GM12878 (cell line): Measurements from ENCODE around the gene TTC32.

Experiments used
- CBFB ChIP-seq: IDR thresholded peaks from 2 replicates; pipeline ENCODE4 v1.6.1; 2016; ENCODE audit warnings: antibody characterized with exemption, low read depth
- DPF2 ChIP-seq: fragments of 450-650 bp; IDR thresholded peaks from 2 replicates; pipeline ENCODE4 v1.6.1; 2017; ENCODE audit warnings: mild to moderate bottlenecking
- JUND ChIP-seq: IDR thresholded peaks from 2 replicates; pipeline ENCODE4 v1.6.1; 2012; ENCODE audit warnings: low read depth, mild to moderate bottlenecking, low read length, improper control_type of control experiment, moderate library complexity
- KDM1A ChIP-seq: fragments of 200-600 bp; sonication (generic); IDR thresholded peaks from 2 replicates; pipeline ENCODE4 v1.6.1; 2016; ENCODE audit warnings: borderline replicate concordance
- POLR2A ChIP-seq: IDR thresholded peaks from 2 replicates; pipeline ENCODE4 v1.6.1; 2011; ENCODE audit warnings: low read depth, mild to moderate bottlenecking, low read length
- YY1 ChIP-seq: IDR thresholded peaks from 2 replicates; pipeline ENCODE4 v1.6.1; 2011; ENCODE audit warnings: low read depth, mild to moderate bottlenecking, low read length
- ZNF207 ChIP-seq: fragments of 450-650 bp; IDR thresholded peaks from 2 replicates; pipeline ENCODE4 v1.6.1; 2014; ENCODE audit warnings: antibody characterized with exemption, mild to moderate bottlenecking, borderline replicate concordance
- TF ChIP-seq, protein P1 (sequence below): IDR thresholded peaks from 2 replicates; pipeline ENCODE4 v1.6.1; 2011; ENCODE audit warnings: borderline replicate concordance, low read depth, mild to moderate bottlenecking, moderate library complexity, low read length; ENCODE audit not compliant: insufficient read depth, poor library complexity, severe bottlenecking
- TF ChIP-seq, protein P2 (sequence below): IDR thresholded peaks from 2 replicates; pipeline ENCODE4 v1.6.1; 2012; ENCODE audit warnings: low read length, inconsistent platforms

DNA sequence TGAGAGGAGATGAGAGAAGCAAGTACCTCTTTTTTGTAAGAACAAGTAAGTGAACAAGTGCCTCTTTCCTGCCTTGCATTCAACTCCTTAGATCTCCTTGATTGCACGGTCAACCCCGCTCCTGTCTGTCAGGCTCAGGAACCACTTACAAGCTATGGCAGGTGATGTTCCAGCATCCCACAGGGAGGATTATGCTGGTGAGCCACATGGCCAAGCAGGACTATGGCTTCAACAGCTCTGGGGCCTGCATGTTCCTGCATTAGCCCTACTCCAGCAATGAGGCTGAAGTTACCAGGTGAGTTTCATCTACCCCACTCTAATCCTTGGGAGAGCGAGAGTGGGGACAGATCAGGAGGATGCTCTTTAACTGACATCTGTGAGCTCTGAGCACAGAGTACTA lies 29.5 kb downstream of the TTC32 start:
- TF ChIP-seq ZNF207 (no peak), CBFB (no peak), DPF2 (no peak), JUND (no peak), POLR2A (no peak), KDM1A (no peak), YY1 (no peak)
- TF ChIP-seq, protein P1, sequence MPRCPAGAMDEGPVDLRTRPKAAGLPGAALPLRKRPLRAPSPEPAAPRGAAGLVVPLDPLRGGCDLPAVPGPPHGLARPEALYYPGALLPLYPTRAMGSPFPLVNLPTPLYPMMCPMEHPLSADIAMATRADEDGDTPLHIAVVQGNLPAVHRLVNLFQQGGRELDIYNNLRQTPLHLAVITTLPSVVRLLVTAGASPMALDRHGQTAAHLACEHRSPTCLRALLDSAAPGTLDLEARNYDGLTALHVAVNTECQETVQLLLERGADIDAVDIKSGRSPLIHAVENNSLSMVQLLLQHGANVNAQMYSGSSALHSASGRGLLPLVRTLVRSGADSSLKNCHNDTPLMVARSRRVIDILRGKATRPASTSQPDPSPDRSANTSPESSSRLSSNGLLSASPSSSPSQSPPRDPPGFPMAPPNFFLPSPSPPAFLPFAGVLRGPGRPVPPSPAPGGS: no peak
- TF ChIP-seq, protein P2, sequence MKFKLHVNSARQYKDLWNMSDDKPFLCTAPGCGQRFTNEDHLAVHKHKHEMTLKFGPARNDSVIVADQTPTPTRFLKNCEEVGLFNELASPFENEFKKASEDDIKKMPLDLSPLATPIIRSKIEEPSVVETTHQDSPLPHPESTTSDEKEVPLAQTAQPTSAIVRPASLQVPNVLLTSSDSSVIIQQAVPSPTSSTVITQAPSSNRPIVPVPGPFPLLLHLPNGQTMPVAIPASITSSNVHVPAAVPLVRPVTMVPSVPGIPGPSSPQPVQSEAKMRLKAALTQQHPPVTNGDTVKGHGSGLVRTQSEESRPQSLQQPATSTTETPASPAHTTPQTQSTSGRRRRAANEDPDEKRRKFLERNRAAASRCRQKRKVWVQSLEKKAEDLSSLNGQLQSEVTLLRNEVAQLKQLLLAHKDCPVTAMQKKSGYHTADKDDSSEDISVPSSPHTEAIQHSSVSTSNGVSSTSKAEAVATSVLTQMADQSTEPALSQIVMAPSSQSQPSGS: no peak
